Measurements from ENCODE around the gene KRT83. TPM values are rescaled to one million over a fixed set of nuclear protein-coding genes. Genes with fewer than 3 reads are reported as not detected.

The KRT83 gene
- total RNA-seq, 1 experiment from 2014 or later = not detected

GRCh38 chr12:52306731-52307130 lies 14.5 kb downstream of the KRT83 start:
- H4K20me1 ChIP-seq (ENCODE audit: control insufficient read depth, insufficient read depth, insufficient read length) = no peaks in the 10 kb centered on the region
- H2BK15ac ChIP-seq (ENCODE audit: low read depth, low read length) = no peak overlapping the region
- Mint-ChIP-seq H3K4me3 (0 out of 5 replicates have a peak overlapping the region, but pooled peaks of 1 of the 2 experiments have one; percentile 27), H3K27me3 (ENCODE audit: low read depth) (peaks cover 63% of the 10 kb centered on the region), H3K27ac (no peak overlapping the region), H3K9me3 (no peaks in the 10 kb centered on the region), H3K4me1 (peaks cover 11 to 14% of the 10 kb centered on the region in 2 experiments), H3K36me3 (ENCODE audit: insufficient read depth in 1 of 3, low read depth in 3 of 3) (no peaks in the 10 kb centered on the region)
- H3K56ac ChIP-seq (ENCODE audit: insufficient read length, low read depth, low read length) = no peak overlapping the region
- TF ChIP-seq CTCF (conservative IDR thresholded peaks at IDR 0.05) = no peak
- no peak overlapping the region for H2BK20ac ChIP-seq (ENCODE audit: low read depth, low read length, poor library complexity, severe bottlenecking)
- H3K27ac ChIP-seq (ENCODE audit: insufficient read length, low read depth, low read length) = no peak overlapping the region
- peaks cover 9% of the 10 kb centered on the region for H3K23me2 ChIP-seq (ENCODE audit: insufficient read length, low read depth, low read length, poor library complexity, severe bottlenecking)
- H3K9me3 ChIP-seq (ENCODE audit: control insufficient read depth, low read depth, low read length) = no peaks in the 10 kb centered on the region
- no peak overlapping the region for H4K5ac ChIP-seq (ENCODE audit: insufficient read length, low read depth, low read length)
- H3K23ac ChIP-seq (ENCODE audit: insufficient read length, low read depth, low read length) = no peak overlapping the region
- H2AFZ ChIP-seq (ENCODE audit: low read length) = no peak overlapping the region
- no peak overlapping the region for H2AK5ac ChIP-seq (ENCODE audit: insufficient read length, low read length)
- WGBS (ENCODE audit: extremely low coverage, insufficient read length, low lambda C conversion rate) = no CpG with 5 or more reads among the region's 2 CpGs
- H2BK12ac ChIP-seq (ENCODE audit: insufficient read length, low read depth, low read length) = no peak overlapping the region
- H4K91ac ChIP-seq (ENCODE audit: insufficient read length, low read depth, low read length) = no peak overlapping the region
- peaks cover 13% of the 10 kb centered on the region; the same call in 1 of the 2 replicates for H3K27me3 ChIP-seq (ENCODE audit: insufficient read depth, low read length)
- H3K14ac ChIP-seq (ENCODE audit: insufficient read depth, low read length) = no peak overlapping the region
- no peak overlapping the region for H4K8ac ChIP-seq (replicated peaks; ENCODE audit: insufficient read length, low read depth, low read length)
- no peaks in the 10 kb centered on the region; the same call in 1 of the 2 replicates for H3K4me1 ChIP-seq (ENCODE audit: insufficient read depth, low read length)
- no peak overlapping the region for H3K9ac ChIP-seq (ENCODE audit: extremely low read depth, insufficient read length, low read length)
- H3K4ac ChIP-seq (ENCODE audit: low read depth, low read length) = no peak overlapping the region
- H2BK120ac ChIP-seq (ENCODE audit: low read depth, low read length, poor library complexity, severe bottlenecking) = no peak overlapping the region
- H2BK5ac ChIP-seq (ENCODE audit: insufficient read length, low read length) = no peak overlapping the region
- no peaks in the 10 kb centered on the region for H3K79me1 ChIP-seq (ENCODE audit: insufficient read depth, low read depth, low read length, poor library complexity, severe bottlenecking)
- H3K79me2 ChIP-seq (ENCODE audit: insufficient read depth, low read length) = no peaks in the 10 kb centered on the region
- H3T11ph ChIP-seq (ENCODE audit: low read length) = no peak overlapping the region
- no peak for DNase-seq
- no peak overlapping the region for H3K18ac ChIP-seq (ENCODE audit: insufficient read length, low read depth, low read length)
- no peak overlapping the region for H3K4me2 ChIP-seq (ENCODE audit: insufficient read depth, insufficient read length, low read length)
